ENCODE results near the gene RASAL3. TPM values are rescaled to one million over a fixed set of nuclear protein-coding genes. Genes with fewer than 3 reads are reported as not detected.
A peak's percentile ranks its signal among the peaks of the same experiment; 100 is the strongest.

Gene RASAL3
- total and polyA plus RNA-seq, 2 of the 8 experiments (the other 6 are each of a cell fraction or from before 2014, with no cell fraction given): 0.19 to 0.63 TPM

DNA sequence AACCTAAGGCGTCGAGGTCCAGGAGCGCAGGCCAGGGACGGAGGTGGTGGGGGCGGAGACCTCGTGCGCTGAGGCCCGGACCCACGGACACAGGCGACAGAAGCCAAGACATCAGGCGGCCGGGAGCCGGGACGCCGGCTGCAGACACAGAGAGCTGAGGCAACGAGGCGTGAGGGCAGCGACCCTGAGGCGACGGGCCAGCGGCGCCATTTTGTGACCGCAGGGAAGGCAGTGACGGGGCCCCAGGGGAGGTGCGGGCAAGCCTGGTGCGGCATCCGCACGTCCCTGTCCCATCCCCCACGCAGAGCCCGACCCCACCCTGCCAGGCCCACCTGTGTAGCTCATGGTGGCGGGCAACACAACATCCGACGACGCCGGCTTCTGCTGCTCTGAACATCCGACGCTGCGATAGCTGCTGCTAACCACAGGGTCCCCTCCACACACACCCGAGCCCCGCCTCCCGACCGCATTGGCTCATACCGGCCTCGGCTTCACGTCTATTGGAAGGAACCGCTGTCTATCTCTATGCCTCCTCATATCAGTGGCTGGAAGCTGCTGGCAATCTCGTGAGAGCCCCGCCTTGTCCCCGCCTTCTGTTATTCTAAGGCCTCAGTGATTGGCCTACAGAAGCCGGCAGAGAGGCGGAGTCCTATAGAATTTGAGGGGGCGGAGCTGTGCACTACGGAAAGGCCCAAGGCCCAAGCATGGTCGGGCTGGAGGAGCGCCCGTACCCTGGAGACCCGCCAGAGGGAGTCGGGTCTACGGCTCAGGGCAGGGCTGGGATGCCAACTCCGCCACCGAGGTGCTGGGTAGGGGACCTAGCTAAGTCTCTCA is 45.5 kb downstream of the RASAL3 start, which contains the start of gene AKAP8L (continued):
- TF ChIP-seq, protein P1, sequence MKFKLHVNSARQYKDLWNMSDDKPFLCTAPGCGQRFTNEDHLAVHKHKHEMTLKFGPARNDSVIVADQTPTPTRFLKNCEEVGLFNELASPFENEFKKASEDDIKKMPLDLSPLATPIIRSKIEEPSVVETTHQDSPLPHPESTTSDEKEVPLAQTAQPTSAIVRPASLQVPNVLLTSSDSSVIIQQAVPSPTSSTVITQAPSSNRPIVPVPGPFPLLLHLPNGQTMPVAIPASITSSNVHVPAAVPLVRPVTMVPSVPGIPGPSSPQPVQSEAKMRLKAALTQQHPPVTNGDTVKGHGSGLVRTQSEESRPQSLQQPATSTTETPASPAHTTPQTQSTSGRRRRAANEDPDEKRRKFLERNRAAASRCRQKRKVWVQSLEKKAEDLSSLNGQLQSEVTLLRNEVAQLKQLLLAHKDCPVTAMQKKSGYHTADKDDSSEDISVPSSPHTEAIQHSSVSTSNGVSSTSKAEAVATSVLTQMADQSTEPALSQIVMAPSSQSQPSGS (IDR thresholded peaks at IDR 0.05; ENCODE audit: low read length): 0 out of 2 replicates have a peak, but pooled peaks have one; percentile 46
- TF ChIP-seq SP2 (IDR thresholded peaks at IDR 0.05; ENCODE audit: low read length) (peak; percentile 96), BRCA1 (IDR thresholded peaks at IDR 0.05; ENCODE audit: low read depth, low read length) (no peak), SIRT6 (IDR thresholded peaks at IDR 0.05; ENCODE audit: low read length) (no peak), CEBPB (IDR thresholded peaks at IDR 0.05; ENCODE audit: low read depth, low read length) (no peak), CBX8 (IDR thresholded peaks at IDR 0.05; ENCODE audit: borderline replicate concordance, low read depth, low read length) (no peak), KDM4A (IDR thresholded peaks at IDR 0.05; ENCODE audit: low read depth, low read length, severe bottlenecking) (peak; percentile 36), GTF2F1 (IDR thresholded peaks at IDR 0.05; ENCODE audit: borderline replicate concordance, low read depth, low read length) (no peak), CBX5 (IDR thresholded peaks at IDR 0.05; ENCODE audit: low read depth, low read length) (no peak), POLR2AphosphoS5 (IDR thresholded peaks at IDR 0.05; ENCODE audit: low read depth, low read length) (peak; percentile 99), BCL11A (IDR thresholded peaks at IDR 0.05; ENCODE audit: low read depth in 2 of 2, low read length in 2 of 2) (no peak), EGR1 (IDR thresholded peaks at IDR 0.05; ENCODE audit: borderline replicate concordance, low read depth, low read length) (peak; percentile 88), PHF8 (conservative IDR thresholded peaks at IDR 0.05; ENCODE audit: low read depth, low read length) (peak; percentile 98), RXRA (IDR thresholded peaks at IDR 0.05; ENCODE audit: insufficient read depth, low read depth, low read length) (no peak), HDAC6 (IDR thresholded peaks at IDR 0.05; ENCODE audit: low read depth, low read length) (no peak), YY1 (IDR thresholded peaks at IDR 0.05; ENCODE audit: low read depth, low read length) (peak; percentile 95), CTBP2 (IDR thresholded peaks at IDR 0.05; ENCODE audit: borderline replicate concordance, insufficient read depth, insufficient read length, low read length) (no peak)
- TF ChIP-seq, protein P2, sequence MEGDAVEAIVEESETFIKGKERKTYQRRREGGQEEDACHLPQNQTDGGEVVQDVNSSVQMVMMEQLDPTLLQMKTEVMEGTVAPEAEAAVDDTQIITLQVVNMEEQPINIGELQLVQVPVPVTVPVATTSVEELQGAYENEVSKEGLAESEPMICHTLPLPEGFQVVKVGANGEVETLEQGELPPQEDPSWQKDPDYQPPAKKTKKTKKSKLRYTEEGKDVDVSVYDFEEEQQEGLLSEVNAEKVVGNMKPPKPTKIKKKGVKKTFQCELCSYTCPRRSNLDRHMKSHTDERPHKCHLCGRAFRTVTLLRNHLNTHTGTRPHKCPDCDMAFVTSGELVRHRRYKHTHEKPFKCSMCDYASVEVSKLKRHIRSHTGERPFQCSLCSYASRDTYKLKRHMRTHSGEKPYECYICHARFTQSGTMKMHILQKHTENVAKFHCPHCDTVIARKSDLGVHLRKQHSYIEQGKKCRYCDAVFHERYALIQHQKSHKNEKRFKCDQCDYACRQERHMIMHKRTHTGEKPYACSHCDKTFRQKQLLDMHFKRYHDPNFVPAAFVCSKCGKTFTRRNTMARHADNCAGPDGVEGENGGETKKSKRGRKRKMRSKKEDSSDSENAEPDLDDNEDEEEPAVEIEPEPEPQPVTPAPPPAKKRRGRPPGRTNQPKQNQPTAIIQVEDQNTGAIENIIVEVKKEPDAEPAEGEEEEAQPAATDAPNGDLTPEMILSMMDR (IDR thresholded peaks at IDR 0.05; ENCODE audit: control extremely low read depth in 1 of 3, insufficient read depth in 1 of 3, low read depth in 1 of 3, low read length in 3 of 3): peak; percentile 82 to 90 (median 89)
- TF ChIP-seq, protein P3, sequence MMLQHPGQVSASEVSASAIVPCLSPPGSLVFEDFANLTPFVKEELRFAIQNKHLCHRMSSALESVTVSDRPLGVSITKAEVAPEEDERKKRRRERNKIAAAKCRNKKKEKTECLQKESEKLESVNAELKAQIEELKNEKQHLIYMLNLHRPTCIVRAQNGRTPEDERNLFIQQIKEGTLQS (IDR thresholded peaks at IDR 0.05; ENCODE audit: insufficient read depth, low read depth, low read length): no peak

Measured in H1 (cell line).